SK-N-SH treated with all-trans-retinoic acid at 6 μM for 48 hours (cell line): ENCODE measurements around the gene ZBTB8OS.

ENCODE experiments used
- POU6F1 ChIP-seq: fragments of 250-450 bp; sonication (Bioruptor Pico); IDR thresholded peaks from 2 replicates; pipeline ENCODE4 v1.8.0; 2021; ENCODE audit warnings: low read depth, mild to moderate bottlenecking, moderate library complexity, borderline replicate concordance
- RARB ChIP-seq: fragments of 250-450 bp; sonication (Bioruptor Pico); IDR thresholded peaks from 2 replicates; pipeline ENCODE4 v1.8.0; 2021; ENCODE audit warnings: mild to moderate bottlenecking, moderate library complexity

DNA sequence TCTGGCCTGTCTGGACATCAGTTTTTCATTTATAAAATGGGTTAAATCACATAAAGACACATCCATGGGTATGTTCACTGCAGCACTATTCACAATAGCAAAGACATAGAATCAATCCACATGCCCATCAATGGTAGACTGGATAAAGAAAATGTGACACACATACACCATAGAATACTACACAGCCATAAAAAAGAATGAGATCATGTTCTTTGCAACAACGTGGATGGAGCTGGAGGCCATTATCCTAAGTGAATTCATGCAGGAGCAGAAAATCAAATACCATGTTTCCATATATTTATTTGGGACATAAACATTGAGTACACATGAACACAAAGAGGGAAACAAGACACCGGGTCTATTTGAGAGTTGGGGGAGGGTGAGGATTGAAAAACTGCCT, 28.1 kb downstream of the ZBTB8OS start:
- TF ChIP-seq POU6F1 (CRISPR knock-in tag) (no peak), RARB (CRISPR knock-in tag) (no peak)
